Chondrocyte (in vitro differentiated cells): ENCODE results near the gene GLB1L2. TPM values are rescaled to one million over a fixed set of nuclear protein-coding genes. Genes with fewer than 3 reads are reported as not detected.

Experiments
- DNase-seq: peaks from one replicate; pipeline ENCODE4 v3.0.0; 2021; ENCODE audit warnings: mixed read lengths, low spot score
- H3K27ac Mint-ChIP-seq: one replicate; pipeline ENCODE4 v1.8.0; 2021; ENCODE audit warnings: mild to moderate bottlenecking, moderate library complexity, mixed read lengths; ENCODE audit not compliant: unreplicated experiment
- H3K27me3 Mint-ChIP-seq: 2 replicates; pipeline ENCODE4 v1.8.0; 2021; ENCODE audit warnings: low read depth, mixed read lengths
- H3K36me3 Mint-ChIP-seq: 2 replicates; pipeline ENCODE4 v1.8.0; 2021; ENCODE audit warnings: low read depth, mixed read lengths
- H3K4me1 Mint-ChIP-seq: 2 replicates; pipeline ENCODE4 v1.8.0; 2021; ENCODE audit warnings: low read depth, mild to moderate bottlenecking, mixed read lengths
- H3K4me3 Mint-ChIP-seq: one replicate; pipeline ENCODE4 v1.8.0; 2021; ENCODE audit warnings: mild to moderate bottlenecking, moderate library complexity, mixed read lengths; ENCODE audit not compliant: unreplicated experiment
- H3K9me3 Mint-ChIP-seq: 2 replicates; pipeline ENCODE4 v1.8.0; 2021; ENCODE audit warnings: low read depth, mixed read lengths
- total RNA-seq: library from RNA; stranded (reverse); gene quantifications from 3 replicates; pipeline ENCODE4 v1.2.1, GENCODE V29; 2021
- TF ChIP-seq, protein P1 (sequence below): fragments of 200-600 bp; sonication (generic); IDR thresholded peaks from 2 replicates; pipeline ENCODE4 v1.5.0; 2021; ENCODE audit warnings: antibody characterized with exemption, mild to moderate bottlenecking, moderate library complexity

The GLB1L2 gene
- total RNA-seq, 1 donor from 2014 or later = 0.35 TPM

DNA sequence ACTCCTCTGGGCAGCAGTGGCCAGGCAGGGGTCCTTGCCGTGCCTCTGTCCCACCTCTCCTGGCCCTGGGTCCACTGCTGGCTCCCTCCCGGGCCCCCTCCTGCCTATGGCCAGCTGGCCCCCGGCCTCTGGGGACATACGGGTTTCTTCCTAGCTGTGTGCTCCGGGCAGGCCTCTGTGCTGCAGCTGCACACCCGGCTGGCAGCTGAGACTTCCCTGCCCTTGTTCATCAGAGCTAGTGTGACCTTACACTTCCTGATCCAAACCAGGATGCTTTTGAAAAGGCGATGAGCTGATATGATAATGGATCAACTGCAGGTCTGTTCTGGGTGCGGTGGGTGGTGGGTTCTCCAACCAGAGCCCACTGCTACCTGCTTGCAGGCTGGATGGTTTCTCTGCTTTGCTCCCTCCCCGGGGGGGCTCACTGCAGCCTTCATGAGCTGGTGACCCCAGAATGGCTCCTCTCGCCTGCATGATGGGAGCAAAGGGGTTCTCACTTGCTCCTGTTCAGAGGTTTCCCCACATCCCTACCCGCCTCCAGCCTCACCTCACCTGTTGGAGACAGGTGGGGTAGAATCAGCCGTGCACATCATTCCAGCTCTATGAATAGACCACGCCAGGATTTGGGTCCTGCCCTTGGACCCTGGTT lies 67.0 kb downstream of the GLB1L2 start:
- Mint-ChIP-seq H3K9me3 (peaks cover 14% of the 10 kb centered on the region), H3K4me3 (no peak overlapping the region), H3K4me1 (no peaks in the 10 kb centered on the region), H3K27ac (no peak overlapping the region), H3K27me3 (peaks cover 15% of the 10 kb centered on the region), H3K36me3 (peaks cover 4% of the 10 kb centered on the region)
- TF ChIP-seq, protein P1, sequence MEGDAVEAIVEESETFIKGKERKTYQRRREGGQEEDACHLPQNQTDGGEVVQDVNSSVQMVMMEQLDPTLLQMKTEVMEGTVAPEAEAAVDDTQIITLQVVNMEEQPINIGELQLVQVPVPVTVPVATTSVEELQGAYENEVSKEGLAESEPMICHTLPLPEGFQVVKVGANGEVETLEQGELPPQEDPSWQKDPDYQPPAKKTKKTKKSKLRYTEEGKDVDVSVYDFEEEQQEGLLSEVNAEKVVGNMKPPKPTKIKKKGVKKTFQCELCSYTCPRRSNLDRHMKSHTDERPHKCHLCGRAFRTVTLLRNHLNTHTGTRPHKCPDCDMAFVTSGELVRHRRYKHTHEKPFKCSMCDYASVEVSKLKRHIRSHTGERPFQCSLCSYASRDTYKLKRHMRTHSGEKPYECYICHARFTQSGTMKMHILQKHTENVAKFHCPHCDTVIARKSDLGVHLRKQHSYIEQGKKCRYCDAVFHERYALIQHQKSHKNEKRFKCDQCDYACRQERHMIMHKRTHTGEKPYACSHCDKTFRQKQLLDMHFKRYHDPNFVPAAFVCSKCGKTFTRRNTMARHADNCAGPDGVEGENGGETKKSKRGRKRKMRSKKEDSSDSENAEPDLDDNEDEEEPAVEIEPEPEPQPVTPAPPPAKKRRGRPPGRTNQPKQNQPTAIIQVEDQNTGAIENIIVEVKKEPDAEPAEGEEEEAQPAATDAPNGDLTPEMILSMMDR = no peak
- peak; percentile 69 for DNase-seq

GRCh38 chr11:134399293-134399654 lies 67.5 kb downstream of the GLB1L2 start:
- Mint-ChIP-seq H3K27ac (no peak overlapping the region), H3K36me3 (peaks cover 4% of the 10 kb centered on the region), H3K9me3 (peaks cover 14% of the 10 kb centered on the region), H3K4me3 (no peak overlapping the region), H3K27me3 (peaks cover 15% of the 10 kb centered on the region), H3K4me1 (no peaks in the 10 kb centered on the region)
- TF ChIP-seq, protein P1 = no peak
- peak; percentile 83 for DNase-seq

DNA sequence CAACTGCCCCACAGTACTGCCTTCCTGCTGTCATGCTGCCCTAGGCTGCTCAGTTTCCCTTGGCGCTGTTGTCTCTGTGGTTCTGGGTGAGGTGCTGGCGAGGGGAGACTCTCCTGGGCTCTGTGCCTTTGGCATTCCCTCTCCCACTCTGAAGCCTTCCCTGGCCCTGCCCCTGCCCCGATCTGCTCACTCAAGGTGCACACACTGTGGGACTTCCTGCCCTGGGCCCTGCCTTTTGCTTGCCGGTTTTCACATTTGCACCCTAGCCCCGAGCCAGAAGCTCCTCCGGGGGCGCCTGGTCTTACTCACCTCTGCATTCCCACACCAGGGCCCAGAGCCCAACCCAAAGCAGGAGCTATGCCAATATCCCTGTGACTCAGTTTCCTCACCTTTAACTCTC lies 68.2 kb downstream of the GLB1L2 start:
- no peak overlapping the region for H3K27ac Mint-ChIP-seq
- no peaks in the 10 kb centered on the region for H3K4me1 Mint-ChIP-seq
- peaks cover 14% of the 10 kb centered on the region for H3K9me3 Mint-ChIP-seq
- peaks cover 13% of the 10 kb centered on the region for H3K27me3 Mint-ChIP-seq
- TF ChIP-seq, protein P1 = no peak
- H3K4me3 Mint-ChIP-seq = no peak overlapping the region
- DNase-seq = peak; percentile 76
- peaks cover 4% of the 10 kb centered on the region for H3K36me3 Mint-ChIP-seq

GRCh38 chr11:134401825-134402809 lies 70.3 kb downstream of the GLB1L2 start:
- H3K27ac Mint-ChIP-seq = no peak overlapping the region
- TF ChIP-seq, protein P1 = no peak
- H3K4me1 Mint-ChIP-seq = no peaks in the 10 kb centered on the region
- peaks cover 4% of the 10 kb centered on the region for H3K36me3 Mint-ChIP-seq
- peaks cover 12% of the 10 kb centered on the region for H3K9me3 Mint-ChIP-seq
- DNase-seq = peak; percentile 65
- peaks cover 15% of the 10 kb centered on the region for H3K27me3 Mint-ChIP-seq
- H3K4me3 Mint-ChIP-seq = no peak overlapping the region

DNA sequence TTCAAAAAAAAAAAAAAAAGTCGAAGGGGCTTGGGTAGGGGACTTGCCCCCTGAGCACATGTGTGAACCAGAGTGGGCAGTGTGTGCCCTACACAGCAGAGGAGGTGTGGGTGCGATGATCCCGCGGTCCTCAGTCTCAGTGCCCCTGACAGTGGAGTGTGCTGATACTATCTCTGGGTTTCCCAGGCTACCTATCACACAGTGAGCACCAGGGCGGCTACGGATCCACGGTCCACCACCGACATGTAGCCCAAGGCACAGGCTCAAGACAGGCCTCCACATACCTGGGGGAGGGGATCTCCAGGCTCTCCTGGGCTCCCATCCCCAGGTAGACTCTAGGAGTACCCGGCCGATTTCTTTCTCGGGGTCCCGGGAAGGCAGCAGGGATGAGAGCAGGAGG lies 71.1 kb downstream of the GLB1L2 start:
- TF ChIP-seq, protein P1 = no peak
- no peak overlapping the region for H3K4me3 Mint-ChIP-seq
- peaks cover 21% of the 10 kb centered on the region for H3K27me3 Mint-ChIP-seq
- DNase-seq = peak; percentile 74
- no peaks in the 10 kb centered on the region for H3K4me1 Mint-ChIP-seq
- H3K9me3 Mint-ChIP-seq = peaks cover 12% of the 10 kb centered on the region
- H3K36me3 Mint-ChIP-seq = peaks cover 4% of the 10 kb centered on the region
- no peak overlapping the region for H3K27ac Mint-ChIP-seq
